Neural progenitor cell (in vitro differentiated cells): ENCODE data around the gene MAP3K6. TPM values are rescaled to one million over a fixed set of nuclear protein-coding genes. Genes with fewer than 3 reads are reported as not detected.

Source experiments
- DNase-seq: peaks from one replicate; pipeline ENCODE4 v3.0.0-alpha.2; 2016; ENCODE audit warnings: low spot score
- H2AFZ ChIP-seq: fragments of 200-600 bp; sonication (generic); replicated peaks from 2 replicates; pipeline ENCODE4 v1.6.1; 2016; ENCODE audit warnings: antibody characterized with exemption
- H3F3A ChIP-seq: fragments of 200-600 bp; sonication (generic); 2 replicates; pipeline ENCODE4 v1.6.1; 2016; ENCODE audit warnings: antibody characterized with exemption, low read depth
- H3K27ac ChIP-seq: fragments of 200-600 bp; sonication (generic); 2 replicates; pipeline ENCODE4 v1.5.1; 2016; ENCODE audit warnings: mild to moderate bottlenecking
- H3K27me3 ChIP-seq: fragments of 200-600 bp; sonication (generic); 2 replicates; pipeline ENCODE4 v1.6.1; 2016; ENCODE audit warnings: mild to moderate bottlenecking, moderate library complexity
- H3K36me3 ChIP-seq: fragments of 200-600 bp; sonication (generic); 2 replicates; pipeline ENCODE4 v1.5.1; 2016
- H3K4me1 ChIP-seq: fragments of 200-600 bp; sonication (generic); 2 replicates; pipeline ENCODE4 v1.6.1; 2016; ENCODE audit warnings: mixed run types
- H3K4me2 ChIP-seq: fragments of 200-600 bp; sonication (generic); 2 replicates; pipeline ENCODE4 v1.6.1; 2016
- H3K4me3 ChIP-seq: fragments of 200-600 bp; sonication (generic); 2 replicates; pipeline ENCODE4 v1.5.1; 2016
- H3K79me2 ChIP-seq: fragments of 200-600 bp; sonication (generic); 2 replicates; pipeline ENCODE4 v1.6.1; 2016; ENCODE audit warnings: low read depth
- H3K9ac ChIP-seq: fragments of 200-600 bp; sonication (generic); 2 replicates; pipeline ENCODE4 v1.6.1; 2016
- H3K9me3 ChIP-seq: fragments of 200-600 bp; sonication (generic); 2 replicates; pipeline ENCODE4 v1.5.1; 2016; ENCODE audit warnings: low read depth
- H4K20me1 ChIP-seq: fragments of 200-600 bp; sonication (generic); 2 replicates; pipeline ENCODE4 v1.6.1; 2016; ENCODE audit warnings: low read depth
- H3K27ac Mint-ChIP-seq: 3 replicates; pipeline ENCODE4 v1.8.0; 2021; ENCODE audit warnings: mixed read lengths
- H3K27me3 Mint-ChIP-seq: 2 replicates; pipeline ENCODE4 v1.8.0; 2022; ENCODE audit warnings: low read depth, mild to moderate bottlenecking, inconsistent platforms, moderate library complexity, mixed read lengths; ENCODE audit not compliant: insufficient read depth
- H3K36me3 Mint-ChIP-seq: 3 replicates; pipeline ENCODE4 v1.8.0; 2021; ENCODE audit warnings: mixed read lengths
- H3K4me1 Mint-ChIP-seq: 3 replicates; pipeline ENCODE4 v1.8.0; 2021; ENCODE audit warnings: mixed read lengths
- H3K4me3 Mint-ChIP-seq: 3 replicates; pipeline ENCODE4 v1.8.0; 2021; ENCODE audit warnings: mild to moderate bottlenecking, moderate library complexity, mixed read lengths
- H3K9me3 Mint-ChIP-seq: 3 replicates; pipeline ENCODE4 v1.8.0; 2020; ENCODE audit warnings: mixed read lengths
- CTCF ChIP-seq: fragments of 200-600 bp; sonication (generic); IDR thresholded peaks from 2 replicates; pipeline ENCODE4 v1.5.1; 2017; ENCODE audit warnings: antibody characterized with exemption, mild to moderate bottlenecking
- EZH2 ChIP-seq: fragments of 200-600 bp; sonication (generic); IDR thresholded peaks from 2 replicates; pipeline ENCODE4 v1.6.1; 2017; ENCODE audit warnings: antibody characterized with exemption, mild to moderate bottlenecking, moderate library complexity
- EZH2phosphoT487 ChIP-seq: fragments of 200-600 bp; sonication (generic); IDR thresholded peaks from 2 replicates; pipeline ENCODE4 v1.6.1; 2017; ENCODE audit warnings: antibody characterized with exemption
- total RNA-seq: library from RNA; depleted of rRNA; stranded (reverse); fragments of >200 nt; gene quantifications from 2 replicates; pipeline ENCODE4 v1.2.3, GENCODE V29; 2015; ENCODE audit warnings: low replicate concordance

MAP3K6 gene
- total RNA-seq, 1 donor from 2014 or later: 1.9 TPM

GRCh38 chr1:27353166-27353565 is 13.6 kb downstream of the MAP3K6 start:
- H3K9ac ChIP-seq: no peak overlapping the region
- H3K4me1 ChIP-seq: peaks cover 14% of the 10 kb centered on the region
- peaks cover 22% of the 10 kb centered on the region for H3K27me3 ChIP-seq
- no peak overlapping the region for H3K27ac Mint-ChIP-seq
- H3K9me3 ChIP-seq: no peaks in the 10 kb centered on the region
- no peak overlapping the region for H3K4me3 ChIP-seq
- peaks cover 26% of the 10 kb centered on the region for H3F3A ChIP-seq
- peaks cover 25% of the 10 kb centered on the region for H3K4me1 Mint-ChIP-seq
- peaks cover 1% of the 10 kb centered on the region for H3K36me3 Mint-ChIP-seq
- no peak overlapping the region for H3K4me3 Mint-ChIP-seq
- no peaks in the 10 kb centered on the region for H3K36me3 ChIP-seq
- H3K27ac ChIP-seq: no peak overlapping the region
- TF ChIP-seq CTCF: no peak
- no peak for TF ChIP-seq EZH2phosphoT487
- TF ChIP-seq EZH2: no peak
- DNase-seq: no peak
- H3K79me2 ChIP-seq: no peaks in the 10 kb centered on the region
- no peak overlapping the region for H3K4me2 ChIP-seq
- H3K9me3 Mint-ChIP-seq: no peaks in the 10 kb centered on the region
- peaks cover 24% of the 10 kb centered on the region for H3K27me3 Mint-ChIP-seq
- H4K20me1 ChIP-seq: peaks cover 6% of the 10 kb centered on the region
- no peak overlapping the region for H2AFZ ChIP-seq

- H3K36me3 Mint-ChIP-seq: no peaks in the 10 kb centered on the region
- peaks cover 19% of the 10 kb centered on the region for H3K4me1 Mint-ChIP-seq
- H3K9ac ChIP-seq: no peak overlapping the region
- DNase-seq: no peak
- H3K4me3 ChIP-seq: peak overlapping the region; percentile 50
- peaks cover 14% of the 10 kb centered on the region for H3K27me3 ChIP-seq
- H3K36me3 ChIP-seq: no peaks in the 10 kb centered on the region
- peaks cover 11% of the 10 kb centered on the region for H3K4me1 ChIP-seq
- no peaks in the 10 kb centered on the region for H3K9me3 Mint-ChIP-seq
- H2AFZ ChIP-seq: peak overlapping the region; percentile 74
- peak overlapping the region; percentile 81 for H3K4me3 Mint-ChIP-seq
- no peaks in the 10 kb centered on the region for H4K20me1 ChIP-seq
- no peak overlapping the region for H3K27ac Mint-ChIP-seq
- H3K27me3 Mint-ChIP-seq: peaks cover 30% of the 10 kb centered on the region
- no peak for TF ChIP-seq EZH2phosphoT487
- no peak for TF ChIP-seq EZH2
- TF ChIP-seq CTCF: no peak
- peak overlapping the region; percentile 90 for H3K4me2 ChIP-seq
- peaks cover 26% of the 10 kb centered on the region for H3F3A ChIP-seq
- H3K27ac ChIP-seq: no peak overlapping the region
- H3K79me2 ChIP-seq: no peaks in the 10 kb centered on the region
- H3K9me3 ChIP-seq: no peaks in the 10 kb centered on the region
Measured at GRCh38 chr1:27351541-27352107, 15.1 kb downstream of the MAP3K6 start.

- no peak for TF ChIP-seq EZH2phosphoT487
- TF ChIP-seq EZH2: no peak
- peak; percentile 38 for TF ChIP-seq CTCF
- H3K4me3 Mint-ChIP-seq: peak overlapping the region; percentile 81
- no peaks in the 10 kb centered on the region for H4K20me1 ChIP-seq
- no peaks in the 10 kb centered on the region for H3K36me3 ChIP-seq
- H3K4me3 ChIP-seq: peak overlapping the region; percentile 50
- peaks cover 26% of the 10 kb centered on the region for H3F3A ChIP-seq
- H3K27ac Mint-ChIP-seq: no peak overlapping the region
- H2AFZ ChIP-seq: peak overlapping the region; percentile 74
- no peaks in the 10 kb centered on the region for H3K9me3 Mint-ChIP-seq
- H3K4me1 ChIP-seq: peaks cover 11% of the 10 kb centered on the region
- H3K9me3 ChIP-seq: no peaks in the 10 kb centered on the region
- no peaks in the 10 kb centered on the region for H3K36me3 Mint-ChIP-seq
- DNase-seq: peak; percentile 97
- peaks cover 34% of the 10 kb centered on the region for H3K27me3 Mint-ChIP-seq
- peaks cover 14% of the 10 kb centered on the region for H3K27me3 ChIP-seq
- H3K79me2 ChIP-seq: no peaks in the 10 kb centered on the region
- H3K4me2 ChIP-seq: peak overlapping the region; percentile 90
- no peak overlapping the region for H3K9ac ChIP-seq
- H3K27ac ChIP-seq: no peak overlapping the region
- H3K4me1 Mint-ChIP-seq: peaks cover 19% of the 10 kb centered on the region
Measured at GRCh38 chr1:27350663-27351540, 15.9 kb downstream of the MAP3K6 start.
